ENCODE results near the gene CDH4. TPM values are rescaled to one million over a fixed set of nuclear protein-coding genes. Genes with fewer than 3 reads are reported as not detected.

The CDH4 gene
- total and polyA plus RNA-seq, 12 donors: 0.04 to 0.25 (median 0.08) TPM; not detected in 5

DNA sequence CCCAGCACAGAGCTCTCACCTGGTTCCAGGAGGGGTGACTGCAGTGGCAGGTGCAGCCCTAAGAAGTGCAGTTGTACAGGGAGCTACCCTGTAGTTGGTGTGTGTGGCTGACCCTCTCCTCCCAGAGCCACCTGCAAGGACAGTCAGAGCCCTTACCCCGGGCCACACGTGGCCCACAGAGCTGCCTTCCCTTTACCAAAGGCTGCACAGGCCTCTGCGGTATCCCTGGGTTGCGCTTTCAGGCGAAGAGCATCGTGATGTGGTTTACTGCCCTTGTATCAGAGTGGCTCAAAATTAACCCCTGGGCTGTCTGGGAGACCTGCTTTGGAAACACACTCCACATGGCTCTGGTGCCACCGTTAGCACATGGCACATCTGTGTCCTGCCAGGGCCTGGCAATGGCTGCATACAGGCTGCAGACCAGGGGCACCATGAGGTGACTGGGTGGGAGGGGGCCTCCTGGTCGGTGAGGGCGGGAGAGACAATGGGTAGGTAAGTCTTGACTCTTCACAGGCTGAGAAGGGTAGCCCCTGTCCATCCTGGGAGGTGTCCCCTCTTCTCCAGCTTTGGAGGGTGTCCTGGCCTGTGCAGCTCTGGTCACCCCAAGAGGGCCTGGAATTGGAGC is 81.5 kb downstream of the CDH4 start:
- ATAC-seq (no peak), DNase-seq (no peak)
- Histone ChIP-seq H3K36me3 (no peaks in the 10 kb centered on the region), H3K9me3 (no peaks in the 10 kb centered on the region), H3K4me3 (no peak overlapping the region), H3K27me3 (peaks cover 0 to 37% (median 18%) of the 10 kb centered on the region in 7 donors), H3K27ac (no peak overlapping the region), H3K4me1 (no peaks in the 10 kb centered on the region)
- TF ChIP-seq, protein P1, sequence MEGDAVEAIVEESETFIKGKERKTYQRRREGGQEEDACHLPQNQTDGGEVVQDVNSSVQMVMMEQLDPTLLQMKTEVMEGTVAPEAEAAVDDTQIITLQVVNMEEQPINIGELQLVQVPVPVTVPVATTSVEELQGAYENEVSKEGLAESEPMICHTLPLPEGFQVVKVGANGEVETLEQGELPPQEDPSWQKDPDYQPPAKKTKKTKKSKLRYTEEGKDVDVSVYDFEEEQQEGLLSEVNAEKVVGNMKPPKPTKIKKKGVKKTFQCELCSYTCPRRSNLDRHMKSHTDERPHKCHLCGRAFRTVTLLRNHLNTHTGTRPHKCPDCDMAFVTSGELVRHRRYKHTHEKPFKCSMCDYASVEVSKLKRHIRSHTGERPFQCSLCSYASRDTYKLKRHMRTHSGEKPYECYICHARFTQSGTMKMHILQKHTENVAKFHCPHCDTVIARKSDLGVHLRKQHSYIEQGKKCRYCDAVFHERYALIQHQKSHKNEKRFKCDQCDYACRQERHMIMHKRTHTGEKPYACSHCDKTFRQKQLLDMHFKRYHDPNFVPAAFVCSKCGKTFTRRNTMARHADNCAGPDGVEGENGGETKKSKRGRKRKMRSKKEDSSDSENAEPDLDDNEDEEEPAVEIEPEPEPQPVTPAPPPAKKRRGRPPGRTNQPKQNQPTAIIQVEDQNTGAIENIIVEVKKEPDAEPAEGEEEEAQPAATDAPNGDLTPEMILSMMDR (IDR thresholded peaks at IDR 0.05): no peak
- intact Hi-C loops (cut with DNase I): no loop called here
- WGBS, 2 donors: 79 to 83% methylated on average over 9 of the region's 9 CpGs

DNA sequence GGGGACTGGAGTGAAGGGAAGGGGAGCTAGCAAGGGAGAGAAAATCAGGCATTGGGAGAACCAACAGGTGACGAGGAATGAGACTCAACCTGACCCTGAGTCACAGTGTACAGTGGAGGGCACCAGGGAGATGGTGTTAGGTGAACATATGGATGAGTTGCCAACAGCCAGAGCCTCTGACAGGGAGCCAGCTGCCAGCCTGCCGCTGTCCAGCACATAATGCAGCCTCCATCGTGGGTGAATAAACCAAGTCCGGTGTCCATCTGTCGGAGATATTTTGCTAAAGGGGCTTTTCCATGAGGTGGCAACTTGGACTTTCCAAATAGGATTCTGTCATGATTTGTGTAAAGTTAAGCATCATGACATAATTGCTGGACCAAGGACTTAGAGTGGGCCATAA is 88.1 kb downstream of the CDH4 start:
- H3K4me3 ChIP-seq: no peak overlapping the region
- H3K9me3 ChIP-seq: no peaks in the 10 kb centered on the region
- no peak overlapping the region for H3K27ac ChIP-seq
- TF ChIP-seq, protein P1 (IDR thresholded peaks at IDR 0.05): no peak
- no peaks in the 10 kb centered on the region for H3K36me3 ChIP-seq
- no peaks in the 10 kb centered on the region for H3K4me1 ChIP-seq
- WGBS, 2 donors: 74 to 79% methylated on average over 5 of the region's 5 CpGs
- intact Hi-C loops (cut with DNase I): no loop called here
- H3K27me3 ChIP-seq: peaks cover 0 to 44% (median 5%) of the 10 kb centered on the region in 7 donors
- no peak for DNase-seq
- no peak for ATAC-seq

DNA sequence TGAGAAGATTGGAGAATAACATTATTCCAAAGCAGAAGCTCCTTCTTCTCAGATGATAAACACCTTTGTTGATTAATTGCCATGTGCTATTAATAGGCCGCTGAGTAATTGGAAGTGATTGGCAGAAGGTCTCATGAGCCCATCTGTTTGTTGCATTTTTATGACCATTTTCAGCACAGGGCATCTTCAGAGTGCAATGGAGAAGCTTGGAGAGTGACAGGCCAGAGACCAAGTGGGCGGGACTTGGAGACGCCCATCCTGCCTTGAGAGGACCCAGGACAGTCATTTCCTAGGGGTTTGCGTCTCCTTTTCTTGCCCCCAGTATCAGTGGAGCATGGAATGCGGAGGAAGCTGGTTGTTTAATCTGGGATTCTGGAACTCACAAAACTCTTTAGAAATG is 89.5 kb downstream of the CDH4 start:
- no peak for ATAC-seq
- Histone ChIP-seq H3K27ac (no peak overlapping the region), H3K36me3 (no peaks in the 10 kb centered on the region), H3K9me3 (no peaks in the 10 kb centered on the region), H3K4me3 (no peak overlapping the region), H3K27me3 (peaks cover 0 to 48% (median 16%) of the 10 kb centered on the region in 7 donors), H3K4me1 (no peaks in the 10 kb centered on the region)
- intact Hi-C loops (cut with DNase I): no loop called here
- DNase-seq: no peak
- WGBS, 2 donors: 85 to 86% methylated on average over 5 of the region's 5 CpGs
- TF ChIP-seq, protein P1 (IDR thresholded peaks at IDR 0.05): no peak

DNA sequence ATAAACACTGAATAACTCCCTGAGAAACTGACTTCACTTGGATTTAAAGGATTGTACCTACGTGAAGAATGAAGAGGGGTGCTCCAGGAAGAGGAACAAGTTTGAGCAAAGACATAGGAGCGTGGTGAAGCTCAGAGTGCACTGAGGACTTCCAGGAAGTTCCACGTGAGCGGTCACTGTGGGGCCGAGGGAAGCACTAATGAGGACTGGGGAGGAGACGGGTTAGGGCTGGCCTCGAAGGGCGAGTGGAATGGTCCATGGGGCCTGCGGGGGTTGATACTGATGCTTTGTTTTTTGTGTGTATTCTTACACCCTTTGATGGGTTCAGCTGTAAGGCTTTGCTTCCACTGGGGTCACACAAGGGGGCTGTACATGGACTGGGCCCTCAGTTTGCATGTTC is 91.9 kb downstream of the CDH4 start:
- Histone ChIP-seq H3K4me1 (no peaks in the 10 kb centered on the region), H3K9me3 (no peaks in the 10 kb centered on the region), H3K27ac (no peak overlapping the region), H3K36me3 (no peaks in the 10 kb centered on the region), H3K27me3 (peaks cover 0 to 40% (median 17%) of the 10 kb centered on the region in 7 donors), H3K4me3 (no peak overlapping the region)
- TF ChIP-seq, protein P1 (IDR thresholded peaks at IDR 0.05): no peak
- intact Hi-C loops (cut with DNase I): no loop called here
- DNase-seq: no peak
- no peak for ATAC-seq
- WGBS, 2 donors: 70 to 71% methylated on average over 9 of the region's 9 CpGs

All from heart right ventricle (tissue), 16 donors.